Measurements from ENCODE around the gene MTFR2.
"Not testable (repeated sequence)": the region's sequence is repeated elsewhere in the genome, so short reads cannot be mapped to it uniquely, and the experiment has no call there.

MTFR2 gene

GRCh38 chr6:136244061-136244616, 6.0 kb downstream of the MTFR2 start:
- no peak overlapping the region for H3K4me3 ChIP-seq (ENCODE audit: low read length)
- DNase-seq (ENCODE audit: low read depth, low spot score), result no peak

- H3K4me3 ChIP-seq (ENCODE audit: low read length), result no peak overlapping the region
- DNase-seq (ENCODE audit: low read depth, low spot score), result peak; percentile 41
Measured at GRCh38 chr6:136236466-136237293, 13.4 kb downstream of the MTFR2 start.

- no peak for DNase-seq (ENCODE audit: low read depth, low spot score)
- H3K4me3 ChIP-seq (ENCODE audit: low read length), result no peak overlapping the region
Measured at GRCh38 chr6:136235233-136235564, 14.9 kb downstream of the MTFR2 start.

- DNase-seq (ENCODE audit: low read depth, low spot score), result no peak
Measured at GRCh38 chr6:136232701-136233100, 17.4 kb downstream of the MTFR2 start.

GRCh38 chr6:136230219-136230853, 19.8 kb downstream of the MTFR2 start:
- no peak for DNase-seq (ENCODE audit: low read depth, low spot score)
- H3K4me3 ChIP-seq (ENCODE audit: low read length), result no peak overlapping the region

More at GRCh38 chr6:136232701-136233100, 17.4 kb downstream of the MTFR2 start:
- H3K4me3 ChIP-seq (ENCODE audit: low read length), result no peak overlapping the region

GRCh38 chr6:136228814-136229213, 21.3 kb downstream of the MTFR2 start:
- H3K4me3 ChIP-seq (ENCODE audit: low read length), result no peak overlapping the region
- no peak for DNase-seq (ENCODE audit: low read depth, low spot score)

GRCh38 chr6:136226674-136227377, 23.3 kb downstream of the MTFR2 start:
- no peak for DNase-seq (ENCODE audit: low read depth, low spot score)
- no peak overlapping the region for H3K4me3 ChIP-seq (ENCODE audit: low read length)

- H3K4me3 ChIP-seq (ENCODE audit: low read length), result no peak overlapping the region
- peak; percentile 35 for DNase-seq (ENCODE audit: low read depth, low spot score)
Measured at GRCh38 chr6:136226027-136226673, 24.0 kb downstream of the MTFR2 start.

GRCh38 chr6:136225496-136225895, 24.6 kb downstream of the MTFR2 start:
- no peak overlapping the region for H3K4me3 ChIP-seq (ENCODE audit: low read length)
- DNase-seq (ENCODE audit: low read depth, low spot score), result no peak

- DNase-seq (ENCODE audit: low read depth, low spot score); H3K4me3 ChIP-seq (ENCODE audit: low read length): not testable (repeated sequence)
Measured at GRCh38 chr6:136224974-136225373, 25.1 kb downstream of the MTFR2 start.

- no peak overlapping the region for H3K4me3 ChIP-seq (ENCODE audit: low read length)
- DNase-seq (ENCODE audit: low read depth, low spot score), result no peak
Measured at GRCh38 chr6:136216503-136217401, 33.4 kb downstream of the MTFR2 start.

GRCh38 chr6:136213853-136214252, 36.3 kb downstream of the MTFR2 start:
- DNase-seq (ENCODE audit: low read depth, low spot score), result no peak
- no peak overlapping the region for H3K4me3 ChIP-seq (ENCODE audit: low read length)

GRCh38 chr6:136213012-136213539, 37.0 kb downstream of the MTFR2 start:
- no peak overlapping the region for H3K4me3 ChIP-seq (ENCODE audit: low read length)
- DNase-seq (ENCODE audit: low read depth, low spot score), result no peak

GRCh38 chr6:136212608-136213007, 37.5 kb downstream of the MTFR2 start:
- DNase-seq (ENCODE audit: low read depth, low spot score), result no peak
- no peak overlapping the region for H3K4me3 ChIP-seq (ENCODE audit: low read length)

GRCh38 chr6:136210398-136211165, 39.5 kb downstream of the MTFR2 start:
- no peak overlapping the region for H3K4me3 ChIP-seq (ENCODE audit: low read length)
- no peak for DNase-seq (ENCODE audit: low read depth, low spot score)

- H3K4me3 ChIP-seq (ENCODE audit: low read length), result no peak overlapping the region
- DNase-seq (ENCODE audit: low read depth, low spot score), result no peak
Measured at GRCh38 chr6:136209496-136209895, 40.6 kb downstream of the MTFR2 start.

- H3K4me3 ChIP-seq (ENCODE audit: low read length), result no peak overlapping the region
- no peak for DNase-seq (ENCODE audit: low read depth, low spot score)
Measured at GRCh38 chr6:136208783-136209182, 41.3 kb downstream of the MTFR2 start.

Measured in Jurkat, Clone E6-1 (cell line).